Neural cell (in vitro differentiated cells): ENCODE measurements around the gene AKAP6.

ENCODE experiments used
- MXI1 ChIP-seq: fragments of 450-650 bp; conservative IDR thresholded peaks from 2 replicates; pipeline ENCODE4 v1.6.1; 2014; ENCODE audit warnings: antibody characterized with exemption, mild to moderate bottlenecking; ENCODE audit not compliant: poor library complexity, severe bottlenecking
- POLR2AphosphoS5 ChIP-seq: IDR thresholded peaks from 2 replicates; pipeline ENCODE4 v1.6.1; 2012
- TAF1 ChIP-seq: IDR thresholded peaks from 2 replicates; pipeline ENCODE4 v1.6.1; 2012; ENCODE audit warnings: low read depth
- TF ChIP-seq, protein P1 (sequence below): fragments of 450-650 bp; IDR thresholded peaks from 2 replicates; pipeline ENCODE4 v1.5.1; 2014; ENCODE audit warnings: antibody characterized with exemption, mild to moderate bottlenecking, moderate library complexity; ENCODE audit not compliant: poor library complexity, severe bottlenecking

DNA sequence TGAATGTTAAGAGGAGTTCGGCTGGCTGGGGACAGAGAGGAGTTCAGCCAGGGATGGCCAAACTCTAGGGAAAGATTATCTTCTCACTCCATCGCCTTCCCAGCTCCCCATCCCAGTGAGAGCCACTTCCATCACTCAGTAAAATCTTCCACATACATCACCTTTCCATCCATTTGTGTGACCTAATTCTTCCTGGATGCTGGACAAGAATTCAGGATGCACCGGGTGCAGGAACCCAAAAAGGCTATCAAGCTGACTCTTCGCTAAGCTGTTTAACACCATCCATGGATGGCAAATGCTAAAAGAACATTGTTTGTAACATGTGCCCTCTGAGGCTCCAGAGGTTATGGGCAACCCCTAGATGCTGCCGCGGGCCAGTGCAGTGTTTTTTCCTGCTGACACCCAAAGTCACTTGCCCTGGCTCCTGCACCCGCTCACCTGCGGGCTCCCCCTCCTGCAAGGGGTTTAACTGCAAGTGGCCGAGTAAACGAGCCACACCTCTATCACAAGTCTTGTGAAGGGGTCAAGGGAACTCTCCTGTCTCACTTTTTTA is 393.6 kb downstream of the AKAP6 start:
- no peak for TF ChIP-seq MXI1
- no peak for TF ChIP-seq POLR2AphosphoS5
- TF ChIP-seq TAF1 = no peak
- TF ChIP-seq, protein P1, sequence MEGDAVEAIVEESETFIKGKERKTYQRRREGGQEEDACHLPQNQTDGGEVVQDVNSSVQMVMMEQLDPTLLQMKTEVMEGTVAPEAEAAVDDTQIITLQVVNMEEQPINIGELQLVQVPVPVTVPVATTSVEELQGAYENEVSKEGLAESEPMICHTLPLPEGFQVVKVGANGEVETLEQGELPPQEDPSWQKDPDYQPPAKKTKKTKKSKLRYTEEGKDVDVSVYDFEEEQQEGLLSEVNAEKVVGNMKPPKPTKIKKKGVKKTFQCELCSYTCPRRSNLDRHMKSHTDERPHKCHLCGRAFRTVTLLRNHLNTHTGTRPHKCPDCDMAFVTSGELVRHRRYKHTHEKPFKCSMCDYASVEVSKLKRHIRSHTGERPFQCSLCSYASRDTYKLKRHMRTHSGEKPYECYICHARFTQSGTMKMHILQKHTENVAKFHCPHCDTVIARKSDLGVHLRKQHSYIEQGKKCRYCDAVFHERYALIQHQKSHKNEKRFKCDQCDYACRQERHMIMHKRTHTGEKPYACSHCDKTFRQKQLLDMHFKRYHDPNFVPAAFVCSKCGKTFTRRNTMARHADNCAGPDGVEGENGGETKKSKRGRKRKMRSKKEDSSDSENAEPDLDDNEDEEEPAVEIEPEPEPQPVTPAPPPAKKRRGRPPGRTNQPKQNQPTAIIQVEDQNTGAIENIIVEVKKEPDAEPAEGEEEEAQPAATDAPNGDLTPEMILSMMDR = no peak
